ENCODE measurements around the gene SRP14.

The SRP14 gene

DNA sequence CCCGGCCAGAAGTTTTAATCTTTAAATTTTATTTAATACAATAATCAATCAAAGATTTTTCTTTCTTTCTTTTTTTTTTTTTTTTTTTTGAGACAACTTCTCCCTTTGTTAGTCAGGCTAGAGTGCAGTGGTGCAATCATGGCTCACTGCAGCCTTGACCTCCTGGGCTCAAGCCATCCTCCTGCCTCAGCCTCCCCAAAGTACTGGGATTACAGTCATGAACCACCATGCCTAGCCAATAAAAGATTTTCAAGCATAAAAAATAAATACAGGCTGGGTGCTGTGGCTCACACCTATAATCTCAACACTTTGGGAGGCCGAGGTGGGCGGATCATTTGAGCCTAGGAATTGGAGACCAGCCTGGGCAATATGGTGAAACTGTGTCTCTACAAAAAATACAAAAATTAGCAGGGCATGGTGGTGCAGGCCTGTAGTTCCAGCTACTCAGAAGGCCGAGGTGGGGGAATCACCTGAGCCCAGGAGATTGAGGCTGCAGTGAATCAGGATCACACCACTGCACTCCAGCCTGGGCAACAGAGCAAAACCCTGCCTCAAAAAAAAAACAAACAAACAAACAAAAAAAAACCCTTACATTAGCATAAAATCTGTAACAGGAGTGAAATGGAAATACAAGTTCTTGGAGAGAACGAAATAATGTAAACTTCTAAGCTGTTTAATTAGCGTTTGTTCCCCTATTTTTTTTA, 29.1 kb upstream of the SRP14 start:
- no peak for DNase-seq

DNA sequence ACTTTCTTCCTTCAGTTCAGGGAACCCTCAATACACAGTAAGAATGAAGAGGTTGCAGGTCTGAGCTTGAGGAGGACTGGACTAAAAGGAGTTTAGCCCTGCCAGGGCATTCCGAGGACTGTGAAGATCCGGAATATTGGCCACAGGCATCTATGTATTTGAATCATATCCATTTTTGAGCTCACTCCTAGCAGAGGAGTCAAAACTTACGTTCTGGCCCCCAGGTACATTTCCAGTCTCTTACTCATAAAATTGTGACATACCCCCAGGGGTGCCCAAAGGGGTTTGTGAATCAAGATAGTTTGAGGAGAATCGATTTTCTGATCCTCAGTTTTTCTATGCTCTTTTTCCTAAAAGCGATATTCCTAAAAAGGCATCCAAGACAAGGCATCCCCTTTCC, 27.6 kb upstream of the SRP14 start:
- no peak for DNase-seq

DNA sequence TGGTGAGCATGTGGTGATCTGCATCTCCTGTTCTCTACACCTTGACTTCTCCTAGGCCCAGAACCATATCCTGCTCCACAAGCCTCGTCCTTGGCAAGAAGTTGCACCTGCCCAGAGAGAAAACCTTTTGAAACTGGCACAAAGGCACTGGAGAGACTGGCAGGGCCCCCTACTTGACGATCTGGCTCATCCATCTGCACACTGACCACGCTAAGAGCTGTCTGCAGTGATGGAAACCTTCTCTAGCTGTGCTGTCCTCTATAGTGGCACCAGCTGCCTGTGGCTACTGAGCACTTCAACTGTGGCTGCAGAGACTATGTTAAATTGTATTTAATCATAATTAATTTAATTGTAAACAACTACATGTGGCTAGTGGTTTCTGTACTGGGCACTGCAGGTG, 26.2 kb upstream of the SRP14 start:
- no peak for DNase-seq

DNA sequence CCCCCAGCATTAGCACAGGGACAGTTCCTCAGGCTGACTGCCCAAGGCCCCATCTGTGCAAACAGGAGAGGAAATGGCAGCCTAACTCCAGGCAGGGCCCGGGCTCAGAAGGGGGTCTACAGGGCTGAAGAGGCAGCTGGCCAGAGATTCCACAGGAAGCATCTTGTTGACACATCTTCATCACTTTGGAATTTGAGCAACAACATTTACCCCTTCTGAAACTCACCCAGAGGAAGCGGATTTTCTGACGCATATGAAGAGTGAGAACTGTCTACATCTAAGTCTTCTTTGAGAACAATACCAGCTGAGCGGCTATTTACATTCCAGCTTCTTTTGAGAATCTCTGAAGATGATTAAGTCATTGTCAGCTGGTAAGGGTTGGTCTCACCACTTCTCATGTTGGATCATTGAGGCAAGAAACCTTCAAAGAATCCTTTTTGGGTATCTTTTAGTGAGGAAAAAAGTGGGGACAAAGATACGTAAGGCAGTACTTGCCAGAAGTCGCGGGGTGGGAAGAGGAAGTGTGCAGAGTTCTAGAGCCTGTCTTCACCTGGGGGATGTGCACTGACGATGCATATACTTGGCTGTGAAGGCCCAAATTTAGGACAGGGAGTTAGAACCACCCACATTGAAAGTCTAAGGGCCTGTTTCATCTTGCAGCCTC, 25.4 kb upstream of the SRP14 start:
- no peak for DNase-seq

DNA sequence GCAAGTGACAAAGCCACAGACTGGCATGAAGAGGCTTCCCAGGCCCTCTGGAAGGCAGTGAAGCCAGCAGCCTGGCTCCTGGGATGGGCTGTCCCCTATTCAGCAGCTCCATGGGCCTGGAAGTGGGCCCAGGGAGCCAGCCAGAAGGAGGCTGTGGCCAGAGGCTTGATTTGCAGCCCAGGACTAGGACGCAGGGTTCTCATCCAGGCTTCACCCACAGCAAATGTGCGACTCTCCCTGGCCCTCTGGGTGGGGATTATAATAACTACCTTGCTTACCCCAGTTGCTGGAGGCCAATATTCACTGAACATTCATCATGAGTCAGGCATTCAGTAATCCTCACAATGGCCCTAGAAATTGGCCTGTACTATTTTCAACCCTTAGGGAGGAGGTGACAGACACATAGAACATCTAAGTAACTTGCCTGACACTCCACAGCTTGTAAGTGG, 24.6 kb upstream of the SRP14 start:
- no peak for DNase-seq

DNA sequence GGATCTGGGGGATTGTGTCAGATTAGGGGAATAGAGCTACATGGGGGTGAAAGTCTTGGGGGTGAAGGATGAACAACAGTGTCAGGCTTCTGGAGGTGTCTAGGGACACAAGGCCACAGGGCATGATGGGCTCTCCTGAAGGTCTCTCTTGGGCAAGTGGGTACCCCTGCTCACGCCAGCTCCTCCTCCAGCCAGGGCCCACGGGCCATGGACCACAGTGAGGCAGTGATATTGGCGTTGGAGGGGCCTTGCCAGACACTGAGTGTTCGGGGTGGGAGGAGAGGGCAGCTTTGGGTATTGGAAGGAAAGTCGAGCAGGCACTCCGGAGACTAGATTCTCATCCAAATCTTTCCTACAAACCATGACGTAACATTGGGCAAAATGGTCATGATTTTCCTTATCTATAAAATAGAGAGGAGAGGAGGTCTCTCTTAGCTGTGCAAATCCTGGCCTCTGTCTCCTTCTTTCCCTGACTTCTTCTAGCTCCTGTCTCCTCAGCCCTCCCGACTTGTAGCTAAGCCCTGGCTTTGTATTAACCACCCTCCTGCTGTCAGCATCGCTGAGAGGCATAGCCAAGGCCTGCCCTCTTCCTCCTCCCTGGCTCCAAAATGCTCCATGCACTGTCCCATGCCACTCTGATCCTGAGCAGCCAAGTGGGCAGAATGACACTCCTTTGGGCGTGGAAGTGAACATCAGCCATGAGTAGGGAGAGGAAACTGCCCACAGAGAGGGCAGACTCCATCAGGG, 24.0 kb upstream of the SRP14 start:
- no peak for DNase-seq

DNA sequence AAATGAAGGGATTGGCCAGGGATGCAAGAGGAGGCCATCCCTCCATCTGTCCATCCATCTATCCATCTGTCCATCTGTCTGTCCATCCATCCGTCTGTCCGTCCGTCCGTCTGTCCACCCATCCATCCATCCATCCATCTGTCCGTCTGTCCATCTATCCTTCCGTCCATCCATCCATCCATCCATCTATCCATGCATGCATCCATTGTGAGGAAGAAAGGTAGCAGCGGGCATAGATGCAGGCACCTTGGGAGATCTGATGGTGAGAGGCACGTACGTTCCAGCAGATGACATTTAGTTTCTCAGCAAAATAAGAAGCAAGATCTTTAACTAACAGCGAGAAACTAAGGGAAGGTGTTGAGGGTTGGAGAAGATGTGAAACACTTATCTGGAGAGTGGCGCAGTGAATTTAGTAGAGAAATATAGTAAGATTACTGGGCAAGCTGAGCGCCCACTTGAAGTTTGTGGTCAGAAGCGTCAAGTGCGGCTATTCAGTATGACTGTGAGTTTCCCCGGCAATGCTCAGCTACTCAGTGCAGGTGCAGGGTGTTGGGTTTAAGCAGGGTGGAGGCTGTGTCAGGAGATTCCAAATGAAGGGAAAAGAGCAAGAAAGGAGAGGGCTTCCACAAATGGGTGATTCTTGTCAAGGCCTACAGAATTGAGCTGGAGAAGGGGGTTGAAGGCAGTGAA, 22.4 kb upstream of the SRP14 start:
- no peak for DNase-seq

DNA sequence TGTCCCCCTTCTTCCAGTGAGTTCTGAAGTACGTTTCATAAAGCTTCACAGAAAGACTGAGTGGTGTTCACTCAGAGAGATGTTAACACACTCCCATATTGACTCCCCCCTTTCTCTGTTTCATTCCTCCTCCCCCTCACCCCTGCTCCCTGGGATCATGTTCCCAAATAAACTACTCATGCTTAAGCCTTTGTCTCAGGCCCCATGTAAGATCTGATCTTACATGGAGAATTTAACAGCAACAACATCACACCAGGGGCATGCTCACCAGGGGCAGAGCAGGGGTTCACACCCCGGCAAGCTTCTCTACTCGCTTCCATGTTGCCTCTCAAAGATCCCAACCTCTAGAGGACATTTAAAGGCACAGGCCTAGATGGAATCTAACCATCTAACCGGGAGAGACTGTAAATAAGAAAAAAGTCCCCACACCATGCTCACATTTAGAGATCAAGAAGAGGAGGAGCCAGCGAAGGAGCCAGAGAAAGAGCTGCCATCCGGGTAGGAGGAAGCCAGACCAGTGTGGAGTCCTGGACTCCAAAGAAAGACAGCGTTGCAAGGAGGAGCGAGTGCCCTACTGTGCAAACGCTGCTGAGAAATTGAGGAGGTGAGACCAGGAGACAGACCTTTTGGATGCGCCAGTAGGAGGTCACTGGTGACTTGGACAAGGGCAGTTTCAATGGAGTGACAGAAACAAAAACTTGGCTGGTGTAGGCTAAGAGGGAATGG, 21.4 kb upstream of the SRP14 start:
- no peak for DNase-seq

DNA sequence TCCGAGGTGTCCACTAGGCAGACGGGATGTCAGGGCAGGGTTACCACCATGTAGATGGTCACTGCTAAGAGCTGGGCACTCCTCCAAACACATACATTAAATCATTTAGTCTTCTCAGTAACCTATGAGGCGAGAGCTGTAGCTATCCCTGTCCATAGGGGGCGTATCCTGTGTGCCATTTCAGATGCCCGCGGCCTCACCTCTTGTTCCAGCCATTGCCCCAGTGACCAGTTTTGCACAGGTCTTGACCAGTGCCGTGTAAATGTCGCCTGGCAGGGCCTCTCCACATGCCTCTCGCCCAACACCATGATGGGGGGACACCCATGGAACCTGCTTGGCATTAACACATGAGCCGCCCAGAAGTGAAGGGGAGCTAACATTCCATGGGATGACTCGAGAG, 20.8 kb upstream of the SRP14 start:
- DNase-seq = no peak

DNA sequence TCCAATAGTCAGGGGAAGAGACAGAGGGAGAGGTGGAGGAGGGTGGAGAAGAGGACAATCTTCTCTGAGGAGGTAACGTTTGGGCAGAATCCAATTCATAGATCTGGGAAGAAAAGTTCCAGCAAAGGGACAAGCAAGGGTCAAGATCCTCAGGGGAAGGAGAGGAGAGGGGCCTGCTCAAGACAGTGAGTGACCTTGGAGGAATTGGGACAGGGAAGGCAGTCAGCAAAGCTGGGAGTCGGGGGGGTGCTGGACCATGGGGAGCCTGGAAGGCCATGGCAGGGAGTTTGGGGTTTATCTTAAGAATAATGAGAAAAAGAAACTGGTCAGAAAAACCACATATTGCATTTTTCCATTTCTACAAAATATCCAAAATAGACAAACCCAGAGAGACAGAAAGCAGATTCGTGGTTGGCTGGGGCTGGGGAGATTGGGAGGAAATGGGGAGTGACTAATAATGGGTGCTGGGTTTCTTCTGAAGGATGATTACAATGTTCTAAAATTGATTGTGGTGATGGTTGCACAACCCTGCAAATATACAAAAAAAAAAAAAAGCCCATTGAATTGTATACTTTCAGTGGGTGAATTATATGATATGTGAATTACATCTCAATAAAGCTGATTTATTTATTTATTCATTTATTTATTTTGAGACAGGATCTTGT, 19.6 kb upstream of the SRP14 start:
- DNase-seq = no peak

DNA sequence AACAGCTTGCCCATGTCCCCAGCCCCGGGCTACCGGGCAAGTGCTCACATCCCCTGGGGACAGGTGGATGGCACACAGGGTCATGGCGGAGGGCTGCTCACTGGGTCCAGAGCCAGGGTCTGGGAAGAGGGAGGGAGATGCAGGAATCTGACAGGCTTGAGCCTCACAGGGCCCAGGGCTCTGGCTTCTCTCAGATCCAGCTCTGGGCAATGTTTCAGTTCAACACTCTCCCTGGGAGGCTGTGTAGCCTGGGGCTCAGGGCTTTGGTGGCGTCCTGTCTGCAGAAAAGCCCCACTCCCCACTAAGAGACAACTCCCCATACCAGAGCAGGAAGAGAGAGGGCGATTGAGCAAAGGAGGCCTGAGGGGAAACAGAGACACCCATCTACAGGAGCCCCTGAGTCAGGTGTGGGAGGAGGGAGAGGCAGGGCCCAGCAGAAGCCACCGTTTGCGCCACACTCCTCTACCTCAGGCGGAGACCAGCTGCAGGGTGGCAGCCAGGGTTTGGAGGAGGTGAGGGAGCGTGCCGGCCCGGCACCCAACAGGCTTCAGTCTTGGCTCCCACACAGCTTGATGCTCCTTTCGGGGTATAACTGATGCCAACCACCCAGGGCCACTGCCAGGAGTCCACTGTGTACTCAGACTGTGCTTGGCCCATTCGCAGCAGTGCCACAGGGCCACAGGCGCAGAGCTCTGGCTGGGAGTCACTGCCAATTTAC, 16.8 kb upstream of the SRP14 start:
- no peak for DNase-seq

DNA sequence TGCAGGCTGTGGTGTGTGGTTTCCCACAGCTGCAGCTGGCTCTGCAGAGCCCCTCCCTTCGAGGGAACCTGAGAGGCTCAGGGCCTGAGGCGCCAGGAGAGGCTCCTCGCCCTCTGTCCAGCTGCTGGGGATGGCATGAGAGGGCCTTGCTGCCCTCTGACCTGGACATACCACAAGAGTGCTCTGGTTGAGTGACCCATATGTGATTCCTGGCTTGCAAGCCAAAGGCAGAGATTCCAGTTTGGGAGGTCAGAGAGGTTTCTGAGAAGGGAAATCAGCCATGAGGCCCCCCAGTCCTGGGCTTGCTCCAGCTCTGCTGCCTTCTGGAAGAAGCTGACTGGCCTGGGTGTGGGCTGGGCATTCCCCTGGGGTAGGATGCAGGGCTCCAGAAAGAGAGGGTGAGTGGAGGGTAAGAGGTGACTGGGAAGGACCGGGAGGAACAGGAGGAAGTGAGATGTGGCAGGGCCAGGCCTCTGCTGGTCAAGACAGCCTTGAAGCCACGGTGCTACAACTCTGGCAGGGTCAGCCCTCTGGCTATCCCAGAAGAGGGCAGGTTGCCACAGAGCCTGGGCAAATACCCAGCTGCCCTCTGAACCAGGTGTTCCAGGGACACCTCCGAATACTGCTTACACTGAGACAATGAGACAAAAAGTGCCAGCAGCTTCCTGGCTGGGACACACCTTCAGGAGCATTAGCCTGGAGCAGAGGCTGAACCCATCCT, 16.0 kb upstream of the SRP14 start:
- peak; percentile 14 for DNase-seq

DNA sequence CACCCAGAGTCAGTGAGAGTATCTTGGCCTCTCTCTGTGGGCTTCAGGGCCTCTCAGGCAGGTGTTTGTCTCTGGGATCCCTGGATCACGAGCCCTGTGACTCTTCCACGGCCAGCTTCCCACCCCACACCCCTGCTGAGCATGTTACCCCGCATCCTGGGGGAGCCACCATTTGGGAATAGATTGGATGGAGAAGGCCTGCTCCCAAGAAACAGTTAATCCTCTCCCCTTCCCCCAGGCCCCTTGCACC, 15.5 kb upstream of the SRP14 start:
- no peak for DNase-seq

DNA sequence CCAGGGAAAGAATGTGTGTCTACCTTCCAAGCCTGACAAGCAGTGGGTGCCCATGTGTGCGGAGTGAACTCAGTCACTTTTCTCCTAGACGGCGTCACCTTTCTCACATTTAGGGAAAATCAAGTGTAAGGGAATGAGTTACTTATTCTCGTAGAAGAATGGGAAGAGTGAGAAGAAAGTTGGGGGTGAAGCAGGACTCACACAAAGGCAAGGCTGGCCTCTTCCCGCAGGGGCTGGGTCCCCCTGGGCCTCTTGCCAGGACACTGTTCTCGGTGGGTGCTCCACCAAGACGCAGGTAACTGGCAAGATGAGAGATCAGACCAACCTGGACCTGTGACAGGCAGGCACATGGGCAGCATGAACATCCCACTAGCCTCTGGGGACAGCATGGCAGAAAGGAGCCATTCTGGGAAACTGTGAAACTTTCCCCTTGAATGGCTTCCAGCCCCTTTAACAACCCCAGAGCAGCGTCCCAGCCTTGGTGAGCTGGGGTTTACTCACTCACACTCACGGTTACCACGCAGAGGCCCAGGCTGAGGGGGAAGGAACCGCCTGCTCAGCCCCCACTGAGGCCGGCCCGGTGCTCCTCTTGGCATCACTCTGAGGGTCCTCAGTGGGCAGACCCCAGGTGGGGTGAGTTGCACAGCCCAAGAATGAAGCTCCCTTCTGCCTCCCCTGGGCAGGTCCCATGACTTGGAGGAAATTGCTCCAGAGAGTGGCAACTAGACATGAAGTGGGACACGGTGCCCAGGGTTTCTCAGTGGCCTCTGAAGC, 15.0 kb upstream of the SRP14 start:
- DNase-seq = no peak

DNA sequence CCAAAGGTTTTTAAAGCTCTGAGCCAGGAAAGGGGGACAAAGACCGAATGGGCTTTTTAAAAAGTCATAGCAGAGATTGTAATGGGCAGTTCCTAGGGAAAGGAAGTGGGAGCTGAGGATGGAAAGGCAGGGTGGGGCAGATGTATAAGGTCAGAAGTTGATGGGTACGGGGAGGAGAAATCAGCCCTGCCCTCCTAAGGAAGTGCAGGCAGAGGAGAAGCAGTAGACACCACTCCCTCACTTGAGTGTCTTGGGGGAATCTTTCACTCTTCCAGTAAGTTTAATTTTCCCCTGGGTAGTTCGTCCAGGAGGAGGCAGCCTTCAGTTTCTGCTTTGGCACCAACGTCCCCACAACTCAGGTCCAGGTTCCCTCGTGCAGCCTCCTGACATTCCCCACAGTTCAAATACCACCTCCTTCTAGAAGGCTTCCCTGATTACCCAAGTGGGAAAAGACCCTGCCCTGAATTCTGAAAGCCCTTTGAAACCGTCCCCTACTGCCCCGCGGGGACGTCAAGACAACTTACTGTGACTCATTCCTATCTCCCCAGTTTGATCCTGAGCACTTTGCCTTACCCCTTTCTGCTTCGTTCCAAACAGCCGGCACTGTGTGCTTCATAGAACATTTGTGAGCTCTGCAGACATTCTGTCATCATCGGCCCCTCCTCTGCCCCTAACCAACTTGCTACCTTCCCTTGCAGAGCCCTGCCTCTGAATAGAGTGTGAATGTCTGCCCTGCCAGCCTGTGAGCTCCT, 14.3 kb upstream of the SRP14 start:
- DNase-seq = no peak

DNA sequence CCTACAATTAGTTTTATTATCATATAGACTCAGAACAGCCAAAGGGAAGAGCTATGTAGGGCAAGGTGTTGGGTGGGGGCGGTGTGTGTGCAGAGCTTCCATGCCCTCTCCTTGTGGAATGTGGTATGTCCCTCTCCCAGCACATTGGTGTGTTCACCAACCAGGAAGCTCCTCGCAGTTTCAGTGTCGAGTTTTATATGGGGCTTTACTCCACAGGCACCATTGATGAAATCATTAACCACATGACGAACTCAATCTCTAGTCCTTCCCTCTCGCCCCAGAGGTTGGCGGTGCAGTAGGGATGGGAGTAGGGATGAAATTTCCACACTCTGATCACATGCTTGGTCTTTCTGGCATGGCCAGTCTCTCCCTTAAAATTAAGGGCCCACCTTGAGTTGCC, 13.6 kb upstream of the SRP14 start:
- DNase-seq = no peak

DNA sequence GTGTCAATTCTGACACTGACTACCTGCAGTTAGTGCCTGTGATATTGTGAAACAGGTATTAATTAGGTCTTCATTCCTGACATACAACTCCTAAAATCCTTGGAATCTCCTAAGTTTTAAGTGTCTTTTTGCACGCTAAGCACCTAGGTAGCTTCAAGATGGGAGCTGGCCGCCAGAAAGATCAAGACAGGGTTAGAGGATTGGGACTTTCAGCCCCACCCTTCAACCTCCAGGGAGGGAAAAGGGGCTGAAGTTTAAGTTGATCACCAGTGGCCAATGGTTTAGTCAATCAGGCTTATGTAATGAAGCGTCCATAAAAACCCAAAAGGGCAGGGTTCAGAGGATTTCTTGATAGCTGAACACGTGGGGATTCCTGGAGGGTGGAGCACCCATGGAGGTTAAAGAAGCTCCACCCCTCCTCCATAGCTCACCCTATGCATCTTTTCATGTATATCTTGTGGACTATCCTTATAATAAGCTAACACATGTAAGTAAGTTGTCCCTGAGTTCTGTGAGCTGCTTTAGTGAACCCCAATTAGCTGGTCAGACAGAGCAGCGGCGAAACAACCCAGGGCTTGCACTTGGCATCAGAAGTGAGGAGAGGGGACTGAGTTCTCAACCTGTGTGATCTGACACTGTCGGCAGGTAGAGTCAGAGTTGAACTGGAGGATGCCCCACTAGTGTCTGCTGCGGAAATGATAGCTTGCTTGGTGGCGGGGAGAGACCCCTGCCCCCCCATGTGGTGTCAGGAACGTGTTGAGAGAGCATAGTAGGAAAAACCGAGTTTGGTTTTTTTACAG, 12.8 kb upstream of the SRP14 start:
- DNase-seq = no peak

DNA sequence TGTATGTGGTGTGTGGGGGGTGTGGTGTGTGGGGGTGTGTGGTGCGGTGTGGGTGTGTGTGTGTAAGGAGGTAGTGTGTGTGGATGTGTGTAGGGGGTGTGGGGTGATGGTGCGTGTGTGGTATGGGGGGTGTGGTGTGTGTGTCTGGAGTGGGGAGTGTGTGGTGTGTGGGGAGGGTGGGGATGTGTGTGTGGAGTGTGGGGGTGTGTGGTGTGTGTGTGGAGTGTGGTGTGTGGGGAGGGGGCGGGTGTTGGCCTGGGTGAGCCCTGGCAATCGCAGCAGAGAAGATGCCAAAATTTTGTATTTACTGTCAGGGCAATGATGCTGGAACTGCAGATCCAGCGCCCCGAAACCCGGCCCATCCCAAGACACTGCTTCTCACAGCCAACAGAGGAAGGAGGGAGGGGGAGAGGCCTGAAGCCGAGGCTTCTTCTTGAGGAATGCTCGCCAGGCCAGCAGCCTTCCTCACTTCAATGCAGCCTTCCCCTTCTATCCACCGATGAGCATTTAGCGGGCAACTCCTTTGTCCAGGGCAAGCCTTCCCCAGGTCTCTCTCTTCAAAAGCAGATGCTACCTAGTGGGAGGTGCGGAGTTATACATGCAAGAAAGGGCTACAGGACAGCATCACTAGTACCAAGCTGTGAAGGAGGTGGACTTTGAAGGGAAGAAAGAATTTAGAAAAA, 11.9 kb upstream of the SRP14 start:
- no peak for DNase-seq
